CD14-positive monocyte (primary cell): ENCODE measurements around the gene PFN3. TPM values are rescaled to one million over a fixed set of nuclear protein-coding genes. Genes with fewer than 3 reads are reported as not detected.

Experiments
- DNase-seq, 3 donors: peaks; one replicate each; pipeline ENCODE4 v3.0.0-alpha.2; 2011 to 2022
- H2AFZ ChIP-seq: 2 replicates; pipeline ENCODE4 v1.6.0; 2012; ENCODE audit warnings: mild to moderate bottlenecking, low read depth, low read length, inconsistent platforms; ENCODE audit not compliant: insufficient read depth, poor library complexity, severe bottlenecking
- H3K27ac ChIP-seq, 2 donors: 1 replicate in 1 of 2; 2 replicates in 1 of 2; pipeline ENCODE4 v1.5.1; 2012 to 2013; ENCODE audit warnings: low read length in 2 of 2, control low read depth in 1 of 2, inconsistent platforms in 1 of 2, low read depth in 1 of 2, mild to moderate bottlenecking in 1 of 2
- H3K27me3 ChIP-seq, 2 donors: one replicate each; pipeline versions ENCODE4 v1.6.0 to v1.6.1; 2011 to 2013; ENCODE audit warnings: low read length in 2 of 2; ENCODE audit not compliant: control insufficient read depth in 2 of 2, insufficient read depth in 2 of 2
- H3K36me3 ChIP-seq, 2 donors: replicated peaks in 1 of 2; 1 replicate in 1 of 2; 2 replicates in 1 of 2; pipeline versions ENCODE4 v1.5.1 to v1.6.1; 2012 to 2013; ENCODE audit warnings: low read length in 2 of 2, control low read depth in 1 of 2, inconsistent platforms in 1 of 2, mild to moderate bottlenecking in 1 of 2; ENCODE audit not compliant: insufficient read depth in 2 of 2, control insufficient read depth in 1 of 2
- H3K4me1 ChIP-seq, 2 donors: 1 replicate in 1 of 2; 2 replicates in 1 of 2; pipeline versions ENCODE4 v1.5.1 to v1.6.1; 2012 to 2013; ENCODE audit warnings: low read length in 2 of 2, control low read depth in 1 of 2, inconsistent platforms in 1 of 2, mild to moderate bottlenecking in 1 of 2, moderate library complexity in 1 of 2; ENCODE audit not compliant: insufficient read depth in 2 of 2, control insufficient read depth in 1 of 2
- H3K4me2 ChIP-seq: replicated peaks from 2 replicates; pipeline ENCODE3; 2012; ENCODE audit warnings: low read length, moderate library complexity, mild to moderate bottlenecking; ENCODE audit not compliant: poor library complexity, severe bottlenecking; ENCODE audit errors: extremely low read depth
- H3K4me3 ChIP-seq, 3 experiments: fragments of 200-600 bp in 1 of 3; sonication (generic) in 1 of 3; replicated peaks in 1 of 3; 1 replicate in 2 of 3; 2 replicates in 1 of 3; pipeline ENCODE4 v1.5.1; 2011 to 2013; ENCODE audit warnings: low read length in 3 of 3, mild to moderate bottlenecking in 3 of 3, control low read depth in 2 of 3, low read depth in 2 of 3, inconsistent platforms in 1 of 3, moderate library complexity in 1 of 3
- H3K79me2 ChIP-seq: 2 replicates; pipeline ENCODE4 v1.6.0; 2012; ENCODE audit warnings: mild to moderate bottlenecking, control low read depth, inconsistent platforms, low read length, moderate library complexity; ENCODE audit not compliant: insufficient read depth
- H3K9ac ChIP-seq: 2 replicates; pipeline ENCODE4 v1.6.0; 2017; ENCODE audit warnings: low read length, mild to moderate bottlenecking; ENCODE audit not compliant: insufficient read depth, poor library complexity, severe bottlenecking
- H3K9me3 ChIP-seq, 2 donors: replicated peaks in 1 of 2; 1 replicate in 1 of 2; 2 replicates in 1 of 2; pipeline versions ENCODE4 v1.5.1 to v1.6.1; 2012 to 2013; ENCODE audit warnings: low read length in 2 of 2, control low read depth in 1 of 2; ENCODE audit not compliant: control insufficient read depth in 1 of 2, insufficient read depth in 1 of 2
- H4K20me1 ChIP-seq: 2 replicates; pipeline ENCODE4 v1.6.0; 2012; ENCODE audit warnings: mild to moderate bottlenecking, low read length, control low read depth, moderate library complexity; ENCODE audit not compliant: insufficient read depth
- H3K27ac Mint-ChIP-seq, 7 donors: one replicate each; pipeline ENCODE4 v1.8.0; 2020; ENCODE audit warnings: mild to moderate bottlenecking in 7 of 7, mixed read lengths in 7 of 7, moderate library complexity in 6 of 7, inconsistent platforms in 2 of 7
- H3K27me3 Mint-ChIP-seq, 3 donors: one replicate each; pipeline ENCODE4 v1.8.0; 2021 to 2022; ENCODE audit warnings: low read depth in 3 of 3, mild to moderate bottlenecking in 3 of 3, mixed read lengths in 3 of 3, moderate library complexity in 3 of 3, inconsistent platforms in 1 of 3
- H3K36me3 Mint-ChIP-seq, 2 donors: one replicate each; pipeline ENCODE4 v1.8.0; 2020; ENCODE audit warnings: mixed read lengths in 2 of 2, inconsistent platforms in 1 of 2, mild to moderate bottlenecking in 1 of 2
- H3K4me1 Mint-ChIP-seq: one replicate; pipeline ENCODE4 v1.8.0; 2020; ENCODE audit warnings: mild to moderate bottlenecking, mixed read lengths
- H3K4me3 Mint-ChIP-seq, 2 donors: one replicate each; pipeline ENCODE4 v1.8.0; 2020; ENCODE audit warnings: mild to moderate bottlenecking in 2 of 2, mixed read lengths in 2 of 2, moderate library complexity in 1 of 2
- H3K9me3 Mint-ChIP-seq, 7 donors: one replicate each; pipeline ENCODE4 v1.8.0; 2020 to 2022; ENCODE audit warnings: mixed read lengths in 7 of 7, mild to moderate bottlenecking in 6 of 7, moderate library complexity in 6 of 7, inconsistent platforms in 2 of 7
- CTCF ChIP-seq: fragments of 200-600 bp; IDR thresholded peaks from one replicate; pipeline ENCODE4 v1.8.0; 2022; ENCODE audit warnings: antibody characterized with exemption, mild to moderate bottlenecking
- WGBS: methylation state at CpG from one replicate; pipeline ENCODE4 v1.1.5; 2013; ENCODE audit warnings: missing lambda C conversion rate; ENCODE audit not compliant: insufficient coverage; 5-methylcytosine and 5-hydroxymethylcytosine counted together
- intact Hi-C, 2 donors: fragments of 100-400 bp; cut with micrococcal nuclease; formaldehyde crosslinking; loops; one replicate each; pipeline versions ENCODE4 v1.15.0 to v1.15.1; 2023
- polyA plus RNA-seq, 3 donors: library from polyadenylated mRNA; depleted of rRNA in 1 of 3; unstranded in 2 of 3; stranded (reverse) in 1 of 3; fragments of 300-500 nt in 2 of 3; fragments of >200 nt in 1 of 3; fragmentation: Illumina TruSeq in 2 of 3; gene quantifications; 1 replicate in 2 of 3; 2 replicates in 1 of 3; pipeline ENCODE4 v1.2.3, GENCODE V29; 2012 to 2021

PFN3 gene
- polyA plus RNA-seq, 3 donors, result not detected

GRCh38 chr5:177435847-177436536 is 35.5 kb upstream of the PFN3 start:
- Histone ChIP-seq H2AFZ (no peak overlapping the region), H4K20me1 (peaks cover 100% of the 10 kb centered on the region), H3K9me3 (no peaks in the 10 kb centered on the region), H3K79me2 (peaks cover 52% of the 10 kb centered on the region), H3K36me3 (peaks cover 85 to 100% of the 10 kb centered on the region in 2 donors), H3K27me3 (no peaks in the 10 kb centered on the region), H3K9ac (no peak overlapping the region), H3K27ac (no peak overlapping the region), H3K4me2 (no peak overlapping the region), H3K4me3 (no peak overlapping the region), H3K4me1 (peaks cover 22 to 27% of the 10 kb centered on the region in 2 donors)
- peaks cover 0 to 1% (median 0%) of the 10 kb centered on the region in 3 donors for H3K27me3 Mint-ChIP-seq
- WGBS, result 94% methylated on average over 29 of the region's 37 CpGs
- no peak for TF ChIP-seq CTCF
- no peak overlapping the region for H3K4me3 Mint-ChIP-seq
- H3K36me3 Mint-ChIP-seq, result peaks cover 78 to 98% of the 10 kb centered on the region in 2 donors
- H3K4me1 Mint-ChIP-seq, result peaks cover 20% of the 10 kb centered on the region
- H3K27ac Mint-ChIP-seq, result peak overlapping the region in 1 of 7 donors; percentile 63
- no peaks in the 10 kb centered on the region for H3K9me3 Mint-ChIP-seq
- DNase-seq, result no peak
- intact Hi-C loops, result no loop called here

- H3K36me3 Mint-ChIP-seq, result peaks cover 78 to 98% of the 10 kb centered on the region in 2 donors
Observed at GRCh38 chr5:177434942-177435738, 34.7 kb upstream of the PFN3 start.

More at GRCh38 chr5:177434942-177435738, 34.7 kb upstream of the PFN3 start:
- Histone ChIP-seq H3K9ac (no peak overlapping the region), H2AFZ (no peak overlapping the region), H3K36me3 (peaks cover 85 to 100% of the 10 kb centered on the region in 2 donors), H4K20me1 (peaks cover 100% of the 10 kb centered on the region), H3K4me2 (no peak overlapping the region), H3K9me3 (no peaks in the 10 kb centered on the region), H3K27me3 (no peaks in the 10 kb centered on the region), H3K79me2 (peaks cover 60% of the 10 kb centered on the region), H3K4me3 (no peak overlapping the region), H3K27ac (no peak overlapping the region), H3K4me1 (peaks cover 30 to 35% of the 10 kb centered on the region in 2 donors)
- no peak for DNase-seq
- intact Hi-C loops, result no loop called here
- no peak overlapping the region for H3K4me3 Mint-ChIP-seq
- no peaks in the 10 kb centered on the region for H3K9me3 Mint-ChIP-seq
- TF ChIP-seq CTCF, result no peak
- peaks cover 28% of the 10 kb centered on the region for H3K4me1 Mint-ChIP-seq
- WGBS, result 98% methylated on average over 11 of the region's 20 CpGs
- H3K27me3 Mint-ChIP-seq, result peaks cover 0 to 1% (median 0%) of the 10 kb centered on the region in 3 donors
- peak overlapping the region in 4 of 7 donors; percentile 25 to 66 (median 46) for H3K27ac Mint-ChIP-seq
